Endometrial microvascular endothelial cells (primary cell): ENCODE data around the gene LYL1. TPM values are rescaled to one million over a fixed set of nuclear protein-coding genes. Genes with fewer than 3 reads are reported as not detected.

Experiments used
- in situ Hi-C: cut with HindIII; loops from 2 replicates; pipeline ENCODE4 v1.10.0; 2017; ENCODE audit warnings: low sequenced_read_pairs, low pct_unique_long_range_greater_than_20kb; ENCODE audit errors: inconsistent ontology term
- total RNA-seq: library from RNA; depleted of rRNA; stranded (reverse); fragments of >200 nt; gene quantifications from one replicate; pipeline ENCODE4 v1.2.3, GENCODE V29; 2015; ENCODE audit errors: inconsistent ontology term

The LYL1 gene
- total RNA-seq, 1 donor from 2014 or later = 135 TPM

DNA sequence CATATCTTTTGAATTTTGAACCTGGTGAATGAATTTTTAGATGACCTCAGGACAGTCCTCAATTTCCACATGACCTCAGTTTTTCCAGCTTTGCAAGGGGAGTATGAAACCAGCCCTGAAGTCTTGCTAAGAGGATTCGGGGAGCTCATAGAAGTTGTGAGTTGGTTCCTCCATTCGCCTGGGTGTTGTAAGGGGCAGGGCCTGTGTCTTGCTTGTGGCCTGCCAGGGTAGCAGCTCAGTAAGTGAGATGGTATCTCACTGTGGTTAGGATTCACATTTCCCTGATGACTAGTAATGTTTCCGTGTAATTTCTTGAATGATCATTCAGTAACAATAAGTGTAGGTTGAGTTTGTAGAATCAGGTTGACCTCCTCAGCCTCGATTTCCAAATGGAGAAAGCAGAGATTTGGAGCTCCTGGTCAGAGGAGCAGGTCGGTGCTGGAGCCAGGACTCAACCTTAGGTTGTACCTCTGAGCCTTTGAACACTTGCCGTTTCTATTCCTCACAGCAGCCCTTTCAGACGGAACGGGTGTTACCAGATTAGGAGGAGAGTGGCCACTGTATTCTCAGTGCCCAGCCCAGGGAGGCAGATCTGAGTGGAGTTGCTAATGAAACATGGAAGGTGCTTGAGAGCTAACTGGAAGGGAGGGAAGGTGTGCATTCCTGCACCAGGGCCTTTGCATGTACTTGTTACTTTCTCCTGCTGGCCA is 30.0 kb upstream of the LYL1 start:
- in situ Hi-C loops = no loop called here

DNA sequence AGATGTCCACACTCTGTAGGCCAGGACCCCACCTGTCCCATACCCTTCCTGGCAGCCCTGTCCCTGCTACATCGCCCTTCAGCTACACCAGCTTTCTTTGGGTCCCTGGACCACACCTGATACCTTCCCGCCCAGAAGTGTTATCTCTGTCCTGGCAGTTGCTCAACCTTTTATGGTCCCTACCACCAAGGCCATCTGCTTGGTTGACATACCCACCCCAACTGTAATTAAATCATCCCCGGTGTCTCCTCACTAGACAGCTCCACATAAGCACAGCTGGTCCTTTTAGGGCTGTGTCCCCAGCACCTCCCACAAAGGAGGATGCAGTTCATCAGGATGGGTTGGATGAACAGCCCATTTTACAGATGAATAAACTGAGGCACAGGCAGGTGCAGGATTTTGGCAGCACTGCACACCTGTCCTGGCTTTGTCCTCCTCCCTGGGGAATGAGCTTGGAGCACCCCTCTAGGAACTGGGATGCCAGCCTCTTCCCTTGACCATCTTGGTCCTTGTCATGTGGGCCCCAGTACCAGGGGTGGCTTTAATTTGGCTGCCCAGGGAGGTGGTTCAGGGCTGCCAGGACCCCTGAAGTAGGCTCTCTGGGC is 28.3 kb upstream of the LYL1 start:
- in situ Hi-C loops = no loop called here

DNA sequence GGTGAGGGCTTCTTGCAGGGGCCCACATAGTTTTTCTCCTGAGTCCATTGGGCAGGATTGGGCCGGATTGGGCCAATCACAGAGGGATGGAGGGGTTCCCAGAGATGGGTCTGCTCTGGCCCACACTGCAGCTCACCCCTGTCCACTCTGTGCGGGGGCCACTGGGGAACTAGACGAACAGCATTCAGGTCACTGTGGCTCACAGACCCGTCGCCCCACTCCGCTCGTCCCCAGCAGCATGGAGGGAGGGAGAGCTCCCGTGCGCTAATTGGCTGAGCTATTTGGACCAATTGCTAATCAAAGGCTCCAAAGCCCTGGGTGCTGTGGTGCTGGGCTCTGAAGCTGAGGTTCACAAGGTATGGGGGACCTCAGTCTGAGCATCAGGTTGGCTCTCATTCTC is 26.7 kb upstream of the LYL1 start:
- in situ Hi-C loops = no loop called here

DNA sequence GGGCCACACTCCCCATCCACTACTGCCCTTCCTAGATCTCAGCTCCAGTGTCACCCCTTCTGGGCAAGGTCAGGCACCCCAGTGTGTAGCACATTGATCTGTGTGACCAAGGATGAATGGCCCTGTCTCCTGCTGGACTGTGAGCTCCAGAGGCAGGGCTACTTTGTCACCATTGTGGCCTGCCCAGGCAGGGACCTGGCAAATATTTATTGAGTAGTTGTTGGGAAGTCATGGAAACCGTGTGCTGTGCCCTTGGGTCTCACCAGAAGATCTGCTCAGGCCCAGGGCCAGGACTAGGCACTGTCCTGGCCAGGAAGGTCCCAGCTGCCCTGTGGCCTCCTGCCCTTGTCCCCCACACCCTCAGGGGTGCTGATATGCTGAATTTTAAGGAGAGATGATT is 25.9 kb upstream of the LYL1 start:
- in situ Hi-C loops = no loop called here

DNA sequence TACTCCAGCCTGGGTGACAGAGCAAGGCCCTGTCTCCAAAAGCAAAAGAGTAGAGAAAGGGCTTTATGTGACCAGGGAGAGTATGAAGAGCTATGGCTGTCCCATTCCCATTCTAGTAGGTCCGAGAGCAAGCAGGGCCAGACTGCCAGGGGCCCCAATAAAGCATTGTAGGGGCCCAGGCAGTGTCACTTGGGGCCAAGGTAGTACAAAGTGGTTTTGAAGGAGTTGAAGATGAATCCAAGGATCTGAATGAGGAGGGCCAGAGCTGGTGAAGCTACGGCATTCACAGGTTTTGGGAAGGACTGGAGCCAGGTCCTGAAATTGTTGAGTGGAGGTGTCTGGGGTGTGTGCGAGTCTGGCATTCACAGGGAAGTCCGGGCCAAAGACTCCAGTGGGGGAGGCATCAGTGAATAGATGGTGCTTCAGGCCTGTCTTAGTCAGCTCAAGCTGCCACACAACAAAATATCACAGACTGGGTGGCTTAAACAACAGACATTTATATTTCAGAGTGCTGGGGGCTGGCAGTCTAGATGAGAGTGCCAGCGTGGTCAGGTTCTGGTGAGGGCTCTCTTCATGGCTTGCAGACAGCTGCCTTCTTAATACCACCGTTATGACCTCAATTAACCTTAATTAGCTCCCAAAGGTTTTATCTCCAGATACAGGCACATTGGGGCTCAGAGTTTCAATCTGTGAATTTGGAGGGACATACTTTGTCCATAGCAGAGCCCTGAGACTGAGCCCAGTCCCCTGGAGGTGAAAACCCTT is 25.3 kb upstream of the LYL1 start:
- in situ Hi-C loops = no loop called here

DNA sequence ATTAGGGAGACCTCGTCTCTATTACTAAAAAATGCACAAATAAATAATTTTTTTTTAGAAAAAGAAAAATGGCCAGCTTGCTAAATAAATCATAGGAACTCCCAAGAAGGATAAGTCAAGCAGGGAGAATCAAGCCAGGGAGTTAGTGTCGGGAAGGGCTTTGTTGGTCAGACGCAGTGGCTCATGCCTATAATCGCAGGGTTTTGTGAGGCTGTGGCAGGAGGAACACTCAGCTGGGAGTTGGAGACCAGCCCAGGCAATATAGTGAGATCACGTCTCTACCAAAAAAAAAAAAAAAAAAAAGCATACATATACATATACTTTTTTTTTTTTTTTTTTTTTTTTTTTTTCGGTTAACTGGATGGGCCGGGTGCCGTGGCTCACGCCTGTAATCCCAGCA is 24.4 kb upstream of the LYL1 start:
- in situ Hi-C loops = no loop called here

DNA sequence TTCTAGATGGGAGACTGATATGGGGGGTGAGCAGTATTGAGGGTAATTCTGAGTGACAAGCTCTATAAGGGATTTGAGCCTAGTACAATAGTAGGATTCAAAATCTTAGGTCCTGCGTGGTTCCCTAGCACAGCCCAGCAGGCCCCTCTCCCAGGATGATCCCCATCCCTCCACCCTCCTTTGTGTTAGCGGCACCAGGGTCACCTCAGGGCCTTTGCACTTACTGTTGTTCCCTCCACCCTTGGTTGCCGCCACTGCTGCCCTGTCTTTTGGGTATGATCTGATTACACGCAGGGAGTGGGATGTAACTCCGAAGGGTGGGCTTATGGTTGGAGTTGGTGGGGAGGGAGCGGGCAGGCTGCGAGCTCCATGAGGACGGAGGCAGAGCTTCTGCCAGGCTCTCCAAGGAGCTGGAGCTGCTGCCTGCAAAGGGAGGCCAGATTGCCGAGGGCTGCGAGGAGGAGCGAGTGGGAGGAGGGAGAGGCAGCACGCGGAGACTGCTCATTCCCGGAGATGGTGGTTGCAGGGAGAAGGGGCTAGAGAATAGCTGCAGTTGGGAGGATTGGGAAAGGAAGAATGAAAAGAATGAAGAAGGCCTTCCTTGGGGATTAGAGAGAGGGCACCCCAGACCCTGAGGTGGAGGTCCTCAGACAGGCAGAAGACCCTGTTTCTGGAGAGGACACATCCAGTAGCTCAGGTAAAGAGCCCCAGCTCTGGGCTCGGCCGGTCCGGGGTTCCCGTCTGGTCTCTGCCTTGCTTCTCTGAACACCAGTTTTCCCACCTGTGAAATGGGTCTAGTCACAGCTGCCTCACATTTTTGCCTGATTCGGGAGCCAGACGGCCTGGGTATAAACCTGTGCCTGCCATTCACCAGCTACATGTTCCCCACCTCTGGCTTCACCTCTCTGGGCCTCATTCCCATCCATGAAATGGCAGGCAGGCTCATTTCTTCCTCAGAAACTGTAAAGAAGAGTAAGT is 20.6 kb upstream of the LYL1 start:
- in situ Hi-C loops = no loop called here

DNA sequence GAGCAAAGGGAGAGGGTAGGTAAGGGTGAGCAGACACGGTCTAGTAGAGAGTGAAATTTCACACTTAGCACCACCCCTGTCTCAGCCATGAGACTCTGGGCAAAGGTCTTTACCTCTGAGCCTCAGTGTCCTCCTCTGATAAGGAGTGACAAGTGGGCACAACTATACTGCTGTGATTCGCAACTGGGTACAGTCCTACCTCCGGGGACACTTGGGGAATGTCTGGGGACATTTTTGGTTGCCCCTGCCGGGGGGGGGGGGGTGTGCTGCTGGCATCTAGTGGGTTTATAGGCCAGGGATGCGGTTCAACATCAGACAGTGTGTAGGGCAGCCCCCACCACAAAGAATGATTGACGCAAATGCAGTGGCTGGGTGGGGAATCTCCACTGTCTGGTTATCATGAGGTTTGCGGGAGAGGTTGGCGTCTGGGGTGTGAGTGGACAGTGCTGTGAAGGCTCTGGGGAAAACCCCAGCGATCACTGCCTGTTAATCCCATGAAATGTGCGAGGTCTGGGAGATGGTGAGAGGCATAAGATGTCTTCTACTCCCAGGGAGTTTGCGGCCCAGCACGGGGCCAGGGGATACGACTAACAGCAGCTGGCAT is 19.7 kb upstream of the LYL1 start:
- in situ Hi-C loops = no loop called here

DNA sequence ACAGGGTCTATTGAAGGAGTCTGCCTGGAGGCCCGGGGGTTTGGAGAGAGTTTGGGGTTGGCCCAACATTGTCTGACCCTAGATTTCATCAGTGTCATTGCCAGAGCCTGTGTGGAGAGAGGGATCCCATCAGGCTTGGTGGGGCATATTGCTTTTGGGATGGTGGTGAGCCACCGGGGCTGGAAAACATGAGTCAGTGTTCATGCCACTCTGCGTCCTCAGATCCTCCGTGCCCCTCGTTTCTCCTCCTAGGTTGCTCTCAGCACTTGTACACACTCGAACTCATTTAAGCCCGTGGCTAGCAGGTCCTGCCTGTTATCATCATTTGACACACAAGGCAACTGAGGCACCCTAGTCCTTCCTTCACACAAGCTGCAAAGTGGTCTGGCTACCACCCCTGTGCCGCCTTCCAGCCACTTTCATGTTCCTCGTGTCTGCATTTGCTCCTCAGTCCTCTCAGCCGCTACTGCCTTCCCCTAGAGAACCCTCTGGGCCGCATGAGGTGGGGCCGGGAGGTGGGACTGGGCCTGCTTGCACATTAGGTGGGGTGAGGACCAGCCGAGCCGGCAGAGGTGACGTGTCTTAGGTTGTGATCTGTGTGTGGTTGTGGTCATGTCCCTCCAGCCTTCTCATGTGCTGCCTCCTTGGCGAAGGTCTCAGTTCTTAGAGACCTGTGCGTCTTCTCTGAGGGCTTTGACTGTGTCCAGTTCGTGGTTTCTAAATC is 19.1 kb upstream of the LYL1 start:
- in situ Hi-C loops = no loop called here

DNA sequence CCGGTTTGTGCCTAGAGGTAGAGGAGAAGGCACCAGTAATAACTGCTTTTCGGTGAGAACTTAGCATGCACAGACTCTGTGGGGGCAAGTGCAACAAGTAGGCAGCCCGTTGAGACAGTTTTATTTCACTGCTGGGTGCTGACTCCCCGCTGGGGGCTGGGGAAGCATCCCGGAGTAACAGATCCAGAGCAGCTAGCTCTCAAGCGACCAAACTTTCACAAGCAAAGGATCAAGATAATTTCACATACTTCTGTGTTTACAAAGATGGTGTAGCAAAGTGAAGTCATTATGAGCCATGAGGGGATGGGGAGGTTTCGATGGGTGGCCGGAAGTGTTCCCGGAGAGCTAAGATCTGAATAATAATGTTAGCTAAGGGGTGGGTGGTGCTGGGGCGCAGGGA is 18.2 kb upstream of the LYL1 start:
- in situ Hi-C loops = no loop called here

DNA sequence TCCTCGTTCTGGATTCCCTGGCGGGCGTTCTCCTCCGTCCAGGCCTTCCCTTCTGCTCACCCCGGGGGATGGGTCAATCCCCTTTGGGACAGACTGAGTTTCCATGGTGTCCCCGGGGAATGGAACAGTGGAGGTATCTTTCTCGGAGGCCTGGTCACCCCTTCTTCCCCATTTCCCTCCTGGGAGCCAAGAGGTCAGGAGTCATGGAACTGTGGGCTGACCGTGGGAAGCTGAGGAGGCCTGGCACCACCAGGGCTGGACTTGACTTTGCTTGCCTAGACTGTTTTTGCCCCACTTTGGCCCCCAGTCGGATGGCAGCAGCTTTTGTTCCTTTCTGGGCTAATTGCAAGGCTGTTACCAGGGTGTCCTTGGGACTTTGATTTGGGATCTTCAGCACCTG is 17.4 kb upstream of the LYL1 start:
- in situ Hi-C loops = no loop called here

DNA sequence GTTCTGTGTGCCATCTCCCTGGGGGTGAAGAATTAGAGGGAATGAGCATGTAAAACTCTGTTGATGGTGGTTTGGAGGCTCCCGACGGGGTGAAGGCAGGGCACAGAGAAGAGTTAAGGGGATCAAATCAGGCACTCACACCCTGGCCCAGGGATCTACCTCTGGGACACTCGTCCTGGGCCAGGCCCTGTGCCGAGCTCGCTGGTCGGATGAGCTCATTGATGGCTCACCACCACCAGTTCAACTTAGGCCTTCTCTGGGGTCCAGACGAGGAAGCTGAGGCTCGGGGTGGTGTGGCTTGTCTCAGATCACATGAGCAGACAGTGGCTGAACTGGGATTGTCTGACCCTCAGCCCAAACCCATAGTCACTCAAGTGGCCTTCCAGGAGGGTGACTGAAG is 17.0 kb upstream of the LYL1 start:
- in situ Hi-C loops = no loop called here

DNA sequence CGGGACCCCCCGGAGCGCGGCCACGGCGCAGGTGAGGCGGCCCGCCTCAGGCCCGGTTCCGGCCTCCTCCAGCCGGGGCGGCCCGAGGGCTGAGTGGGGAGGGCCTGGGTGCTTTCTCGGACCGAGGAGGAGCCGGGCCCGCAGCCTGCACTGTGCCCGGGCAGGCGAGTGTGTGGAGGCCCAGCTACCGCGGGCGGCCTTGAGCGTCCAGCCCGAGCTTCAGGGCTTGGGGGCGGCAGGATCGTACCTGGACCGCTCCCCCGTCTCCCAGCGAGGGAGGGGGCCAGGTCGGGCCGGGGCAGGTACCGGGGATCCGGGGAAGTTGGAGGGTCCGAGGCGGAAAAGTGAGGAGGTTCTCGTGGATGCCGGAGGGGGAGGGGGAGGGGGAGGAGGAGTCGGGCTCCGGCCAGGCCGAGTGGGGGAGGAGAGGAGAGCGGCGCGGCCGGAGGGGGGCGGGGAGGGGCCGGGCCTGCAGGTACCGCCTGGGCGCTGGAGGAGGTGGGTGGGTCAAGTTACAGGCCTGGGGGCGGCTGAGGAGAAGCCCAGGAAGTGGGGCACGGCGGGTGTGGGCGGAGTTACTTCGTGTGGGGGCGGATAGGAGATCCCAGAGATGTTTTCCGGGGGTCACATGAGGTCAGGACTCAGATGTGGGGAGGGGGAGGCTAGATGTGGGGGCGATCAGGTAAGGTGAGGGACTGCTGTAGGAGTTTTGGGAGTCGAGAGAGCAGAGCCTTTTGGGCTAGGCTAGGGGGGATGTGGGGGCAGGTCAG is 16.0 kb upstream of the LYL1 start:
- in situ Hi-C loops = no loop called here

DNA sequence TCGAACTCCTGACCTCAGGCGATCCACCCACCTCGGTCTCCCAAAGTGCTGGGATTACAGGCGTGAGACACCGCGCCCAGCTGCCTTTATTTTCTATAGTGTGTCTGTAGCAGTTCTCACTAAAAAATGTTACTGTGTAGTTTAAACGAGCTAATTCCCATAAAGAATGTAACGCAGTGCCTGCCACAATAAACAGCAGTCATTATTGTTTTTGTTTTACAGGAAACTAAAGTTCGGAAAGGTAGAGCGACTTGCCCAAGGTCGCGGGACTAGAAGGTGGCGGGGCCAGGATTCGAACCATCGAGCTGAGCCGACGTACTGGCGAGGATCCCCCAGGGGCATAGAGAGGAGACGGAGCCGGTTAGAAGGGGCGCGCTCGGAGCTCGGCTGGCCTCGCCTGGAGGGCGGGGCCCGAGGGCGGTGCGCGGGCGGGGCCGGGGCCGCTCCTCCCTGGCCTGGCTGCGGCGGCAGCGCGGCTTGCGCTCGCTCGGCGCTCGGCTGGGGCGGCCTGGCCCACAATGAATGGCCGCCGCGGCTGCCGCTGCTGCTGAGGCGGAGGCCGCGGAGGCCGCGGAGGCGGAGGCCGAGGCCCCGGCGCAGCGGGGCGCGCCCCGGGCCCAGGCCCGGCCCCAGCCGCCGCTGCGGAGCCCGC is 15.2 kb upstream of the LYL1 start, which contains the start of gene NACC1:
TSS of gene NACC1 (plus strand) at position 493 of the 652 bp plus-strand sequence. CDS start 16,944 bp downstream, outside the sequence.
- in situ Hi-C loops = no loop called here

DNA sequence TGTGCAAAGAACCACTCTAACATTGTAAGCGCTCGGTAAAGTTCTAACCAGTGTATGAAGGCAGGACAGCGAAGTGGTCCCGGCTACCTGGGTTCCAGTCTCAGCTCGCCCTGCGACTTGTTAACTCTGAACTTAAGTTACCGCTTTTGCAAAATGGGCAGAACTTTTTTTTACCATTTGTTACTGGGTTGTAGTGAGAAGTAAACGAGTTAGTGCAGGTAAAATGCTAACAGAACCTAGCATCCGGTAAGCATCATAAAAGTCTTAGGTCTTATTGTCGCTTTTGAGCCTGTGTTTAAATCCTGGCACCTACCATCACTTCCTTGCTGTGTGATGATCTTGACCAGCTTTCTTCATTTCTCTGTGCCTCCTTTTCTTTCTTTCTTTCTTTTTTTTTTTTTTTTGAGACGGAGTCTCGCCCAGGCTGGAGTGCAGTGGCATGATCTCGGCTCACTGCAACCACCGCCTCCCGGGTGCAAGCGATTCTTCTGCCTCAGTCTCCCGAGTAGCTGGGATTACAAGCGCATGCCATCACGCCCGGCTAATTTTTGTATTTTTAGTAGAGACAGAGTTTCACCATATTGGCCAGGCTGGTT is 14.6 kb upstream of the LYL1 start:
- in situ Hi-C loops = no loop called here
